WTC11 (cell line): ENCODE results near the gene SYCE1L. TPM values are rescaled to one million over a fixed set of nuclear protein-coding genes. Genes with fewer than 3 reads are reported as not detected.

Experiments used
- ATAC-seq: fragments of 200-7000 bp; cut with Tn5 transposase; 2 replicates; pipeline ENCODE4 v1.10.0; 2021; ENCODE audit warnings: mild to moderate bottlenecking, moderate library complexity
- CTCF ChIA-PET: fragments of 300-600 bp; sonication (Branson Sonifier 250); formaldehyde crosslinking; loops from one replicate; lab custom pipeline; 2021; ENCODE audit warnings: antibody characterized with exemption; lab: Charles Lee
- POLR2A ChIA-PET: fragments of 350-600 bp; sonication (Branson Sonifier 250); formaldehyde crosslinking; loops from one replicate; lab custom pipeline; 2021; ENCODE audit warnings: antibody characterized with exemption; lab: Charles Lee
- DNase-seq: peaks from one replicate; pipeline ENCODE4 v3.0.0; 2021; ENCODE audit warnings: low spot score
- H3K27ac Mint-ChIP-seq: 2 replicates; pipeline ENCODE4 v1.8.0; 2021; ENCODE audit warnings: mixed read lengths
- H3K27me3 Mint-ChIP-seq: 2 replicates; pipeline ENCODE4 v1.8.0; 2021; ENCODE audit warnings: low read depth, mild to moderate bottlenecking, moderate library complexity, mixed read lengths
- H3K36me3 Mint-ChIP-seq: 2 replicates; pipeline ENCODE4 v1.8.0; 2021; ENCODE audit warnings: mixed read lengths
- H3K4me1 Mint-ChIP-seq: 2 replicates; pipeline ENCODE4 v1.8.0; 2022; ENCODE audit warnings: mixed read lengths
- H3K4me3 Mint-ChIP-seq: 2 replicates; pipeline ENCODE4 v1.8.0; 2021; ENCODE audit warnings: mild to moderate bottlenecking, moderate library complexity, mixed read lengths
- H3K9me3 Mint-ChIP-seq: 2 replicates; pipeline ENCODE4 v1.8.0; 2021; ENCODE audit warnings: mixed read lengths
- ARID4B ChIP-seq: sonication (generic); formaldehyde crosslinking; IDR thresholded peaks from 2 replicates; pipeline ENCODE4 v1.8.0; 2023; ENCODE audit warnings: missing genetic modification reagents, mild to moderate bottlenecking, borderline replicate concordance
- ATF3 ChIP-seq: sonication (generic); formaldehyde crosslinking; conservative IDR thresholded peaks from 2 replicates; pipeline ENCODE4 v1.8.1; 2022; ENCODE audit warnings: mild to moderate bottlenecking, missing genetic modification reagents
- ATF6 ChIP-seq: sonication (generic); formaldehyde crosslinking; IDR thresholded peaks from 2 replicates; pipeline ENCODE4 v1.8.1; 2023; ENCODE audit warnings: mild to moderate bottlenecking, missing genetic modification reagents
- CREB1 ChIP-seq: sonication (generic); formaldehyde crosslinking; IDR thresholded peaks from 2 replicates; pipeline ENCODE4 v1.8.0; 2023; ENCODE audit warnings: mild to moderate bottlenecking, missing genetic modification reagents
- FOXK1 ChIP-seq: sonication (generic); formaldehyde crosslinking; IDR thresholded peaks from 2 replicates; pipeline ENCODE4 v1.8.0; 2022; ENCODE audit warnings: mild to moderate bottlenecking, moderate library complexity, missing genetic modification reagents
- FOXP1 ChIP-seq: sonication (generic); formaldehyde crosslinking; IDR thresholded peaks from 2 replicates; pipeline ENCODE4 v1.8.0; 2022; ENCODE audit warnings: missing genetic modification reagents, mild to moderate bottlenecking, moderate library complexity, borderline replicate concordance
- GTF2I ChIP-seq: fragments of 250-450 bp; sonication (Bioruptor Pico); conservative IDR thresholded peaks from 2 replicates; pipeline ENCODE4 v1.4.0; 2021; ENCODE audit warnings: mild to moderate bottlenecking
- MAX ChIP-seq: sonication (generic); formaldehyde crosslinking; IDR thresholded peaks from 2 replicates; pipeline ENCODE4 v1.8.0; 2022; ENCODE audit warnings: mild to moderate bottlenecking, missing genetic modification reagents
- MXD4 ChIP-seq: fragments of 250-450 bp; sonication (Bioruptor Pico); IDR thresholded peaks from 2 replicates; pipeline ENCODE4 v1.8.0; 2021; ENCODE audit warnings: mild to moderate bottlenecking, moderate library complexity, borderline replicate concordance
- NFATC4 ChIP-seq: fragments of 250-450 bp; sonication (Bioruptor Pico); IDR thresholded peaks from 2 replicates; pipeline ENCODE4 v1.9.0; 2021; ENCODE audit warnings: mild to moderate bottlenecking
- NR3C1 ChIP-seq: sonication (generic); formaldehyde crosslinking; conservative IDR thresholded peaks from 2 replicates; pipeline ENCODE4 v1.8.1; 2023; ENCODE audit warnings: low read depth, mild to moderate bottlenecking, missing genetic modification reagents
- OVOL2 ChIP-seq: fragments of 250-450 bp; sonication (Bioruptor Pico); IDR thresholded peaks from 2 replicates; pipeline ENCODE4 v1.9.0; 2021; ENCODE audit warnings: mild to moderate bottlenecking, borderline replicate concordance
- TEAD4 ChIP-seq: sonication (generic); formaldehyde crosslinking; IDR thresholded peaks from 2 replicates; pipeline ENCODE4 v1.8.0; 2022; ENCODE audit warnings: mild to moderate bottlenecking, missing genetic modification reagents
- TP53 ChIP-seq: sonication (generic); formaldehyde crosslinking; IDR thresholded peaks from 2 replicates; pipeline ENCODE4 v1.8.1; 2023; ENCODE audit warnings: mild to moderate bottlenecking, missing genetic modification reagents
- ZNF219 ChIP-seq: sonication (generic); formaldehyde crosslinking; IDR thresholded peaks from 2 replicates; pipeline ENCODE4 v1.8.0; 2023; ENCODE audit warnings: missing genetic modification reagents, mild to moderate bottlenecking, borderline replicate concordance
- ZNF263 ChIP-seq: sonication (generic); formaldehyde crosslinking; IDR thresholded peaks from 2 replicates; pipeline ENCODE4 v1.8.1; 2022; ENCODE audit warnings: low read depth, mild to moderate bottlenecking, moderate library complexity, missing genetic modification reagents
- ZNF281 ChIP-seq: sonication (generic); formaldehyde crosslinking; IDR thresholded peaks from 2 replicates; pipeline ENCODE4 v1.8.0; 2023; ENCODE audit warnings: mild to moderate bottlenecking, missing genetic modification reagents
- ZNF512 ChIP-seq: sonication (generic); formaldehyde crosslinking; IDR thresholded peaks from 2 replicates; pipeline ENCODE4 v1.8.1; 2022; ENCODE audit warnings: missing genetic modification reagents, borderline replicate concordance
- ZNF532 ChIP-seq: fragments of 250-450 bp; sonication (Bioruptor Pico); IDR thresholded peaks from 2 replicates; pipeline ENCODE4 v1.9.0; 2021; ENCODE audit warnings: mild to moderate bottlenecking, borderline replicate concordance
- total RNA-seq: library from RNA; stranded (reverse); gene quantifications from 3 replicates; pipeline ENCODE4 v1.2.3, GENCODE V29; 2021

SYCE1L gene
- total RNA-seq, 1 experiment from 2014 or later: 7.0 TPM

GRCh38 chr16:77197747-77198146, 1.5 kb upstream of the SYCE1L start:
- H3K4me1 Mint-ChIP-seq: no peaks in the 10 kb centered on the region
- no peak overlapping the region for H3K4me3 Mint-ChIP-seq
- peaks cover 25% of the 10 kb centered on the region for H3K36me3 Mint-ChIP-seq
- H3K27me3 Mint-ChIP-seq: no peaks in the 10 kb centered on the region
- H3K9me3 Mint-ChIP-seq: no peaks in the 10 kb centered on the region
- DNase-seq: no peak
- TF ChIP-seq ZNF219 (CRISPR knock-in tag) (no peak), OVOL2 (no peak), MXD4 (no peak), FOXK1 (no peak), GTF2I (CRISPR knock-in tag) (no peak)
- TF ChIP-seq, all 79 proteins: peak for 0
- ChIA-PET POLR2A (no interaction called here), CTCF (no interaction called here)
- ATAC-seq: no peak
- no peak overlapping the region for H3K27ac Mint-ChIP-seq

GRCh38 chr16:77206533-77206932, 7.3 kb downstream of the SYCE1L start:
- POLR2A ChIA-PET: no interaction called here
- CTCF ChIA-PET: interaction anchor here (1.0 kb wide), 1 partner anchor 35 kb away, joined by 5 read pairs; no protein-coding TSS in a partner anchor
- peak overlapping the region; percentile 16; the same call in 1 of the 2 replicates for H3K4me3 Mint-ChIP-seq
- no peak for TF ChIP-seq MAX (CRISPR knock-in tag)
- TF ChIP-seq NFATC4: no peak
- no peak for TF ChIP-seq ZNF532 (CRISPR knock-in tag)
- no peak for TF ChIP-seq FOXP1 (CRISPR knock-in tag)
- no peak for TF ChIP-seq GTF2I (CRISPR knock-in tag)
- TF ChIP-seq TEAD4: no peak
- TF ChIP-seq ATF3 (CRISPR knock-in tag): no peak
- TF ChIP-seq OVOL2: no peak
- no peak for TF ChIP-seq MXD4
- no peak for TF ChIP-seq CREB1 (CRISPR knock-in tag)
- no peak for TF ChIP-seq ARID4B (CRISPR knock-in tag)
- TF ChIP-seq TP53 (CRISPR knock-in tag): no peak
- no peak for TF ChIP-seq ZNF263 (CRISPR knock-in tag)
- no peak for TF ChIP-seq ATF6 (CRISPR knock-in tag)
- no peak for TF ChIP-seq NR3C1 (CRISPR knock-in tag)
- no peak for TF ChIP-seq ZNF512 (CRISPR knock-in tag)
- no peak for TF ChIP-seq ZNF281 (CRISPR knock-in tag)

More at GRCh38 chr16:77206533-77206932, 7.3 kb downstream of the SYCE1L start:
- Mint-ChIP-seq H3K36me3 (no peaks in the 10 kb centered on the region), H3K4me1 (peaks cover 28% of the 10 kb centered on the region), H3K9me3 (no peaks in the 10 kb centered on the region), H3K27me3 (peaks cover 7% of the 10 kb centered on the region), H3K27ac (no peak overlapping the region)
- DNase-seq: no peak
- ATAC-seq: no peak
